ENCODE results near the gene IFT80.

- no peak for TF ChIP-seq CTCF (conservative IDR thresholded peaks at IDR 0.05; ENCODE audit: low read depth, low read length)
- no peak for TF ChIP-seq EZH2 (IDR thresholded peaks at IDR 0.05; ENCODE audit: low read length, unreplicated experiment)
- TF ChIP-seq EZH2phosphoT487 (IDR thresholded peaks at IDR 0.05; ENCODE audit: borderline replicate concordance, low read length) = no peak
Observed at GRCh38 chr3:160224256-160224655, 174.8 kb downstream of the IFT80 start.

Data from PC-3 (cell line).